Keratinocyte (primary cell): ENCODE data around the gene TRIM4. TPM values are rescaled to one million over a fixed set of nuclear protein-coding genes. Genes with fewer than 3 reads are reported as not detected.

ENCODE experiments used
- DNase-seq: peaks from one replicate; pipeline ENCODE4 v3.0.0-alpha.2; 2011; ENCODE audit warnings: low read depth, missing footprints, low spot score
- FAIRE-seq: peaks from 2 replicates; lab custom pipeline; 2011; peaks lifted over from hg19 to GRCh38; lab: Jason Lieb, UNC
- H2AFZ ChIP-seq: 2 replicates; pipeline ENCODE4 v1.6.0; 2012; ENCODE audit warnings: low read length, control low read depth, inconsistent platforms; ENCODE audit not compliant: control insufficient read depth
- H3K27ac ChIP-seq: 2 replicates; pipeline ENCODE4 v1.5.1; 2011; ENCODE audit warnings: low read length; ENCODE audit not compliant: control insufficient read depth, insufficient read depth
- H3K27me3 ChIP-seq: 3 replicates; pipeline ENCODE4 v1.6.0; 2011; ENCODE audit warnings: low read length; ENCODE audit not compliant: control insufficient read depth, insufficient read depth; ENCODE audit errors: extremely low read depth
- H3K36me3 ChIP-seq, 2 experiments: 2 replicates in 1 of 2; 3 replicates in 1 of 2; pipeline ENCODE4 v1.5.1; 2011; ENCODE audit warnings: low read length in 2 of 2, mild to moderate bottlenecking in 1 of 2; ENCODE audit not compliant: control insufficient read depth in 2 of 2, insufficient read depth in 2 of 2; ENCODE audit errors: extremely low read depth in 1 of 2
- H3K4me1 ChIP-seq: 3 replicates; pipeline ENCODE4 v1.5.1; 2011; ENCODE audit warnings: low read length; ENCODE audit not compliant: control insufficient read depth, insufficient read depth; ENCODE audit errors: extremely low read depth
- H3K4me2 ChIP-seq: 3 replicates; pipeline ENCODE4 v1.6.0; 2011; ENCODE audit warnings: low read depth, low read length; ENCODE audit not compliant: control insufficient read depth, insufficient read depth; ENCODE audit errors: extremely low read depth
- H3K4me3 ChIP-seq, 3 experiments: fragments of 200-600 bp in 1 of 3; sonication (generic) in 1 of 3; 2 replicates in 2 of 3; 3 replicates in 1 of 3; pipeline ENCODE4 v1.5.1; 2011 to 2016; ENCODE audit warnings: low read length in 3 of 3, mild to moderate bottlenecking in 3 of 3, control low read depth in 2 of 3, inconsistent platforms in 1 of 3, low read depth in 1 of 3, mixed read lengths in 1 of 3, mixed run types in 1 of 3, moderate library complexity in 1 of 3; ENCODE audit not compliant: control insufficient read depth in 2 of 3, insufficient read depth in 2 of 3; ENCODE audit errors: extremely low read depth in 1 of 3
- H3K79me2 ChIP-seq: 2 replicates; pipeline ENCODE4 v1.6.0; 2012; ENCODE audit warnings: low read length; ENCODE audit not compliant: control insufficient read depth, insufficient read depth
- H3K9ac ChIP-seq: 3 replicates; pipeline ENCODE4 v1.6.0; 2011; ENCODE audit warnings: low read length; ENCODE audit not compliant: control insufficient read depth, insufficient read depth; ENCODE audit errors: extremely low read depth
- H3K9me1 ChIP-seq: 3 replicates; pipeline ENCODE4 v1.6.0; 2011; ENCODE audit warnings: low read length; ENCODE audit not compliant: control insufficient read depth, insufficient read depth; ENCODE audit errors: extremely low read depth
- H3K9me3 ChIP-seq: 2 replicates; pipeline ENCODE4 v1.5.1; 2012; ENCODE audit warnings: low read depth, low read length; ENCODE audit not compliant: control insufficient read depth
- H4K20me1 ChIP-seq: 3 replicates; pipeline ENCODE4 v1.6.0; 2011; ENCODE audit warnings: low read length; ENCODE audit not compliant: control insufficient read depth, insufficient read depth; ENCODE audit errors: extremely low read depth
- CTCF ChIP-seq, 3 experiments: IDR thresholded peaks in 1 of 3; conservative IDR thresholded peaks in 1 of 3; optimal IDR thresholded peaks in 1 of 3; 2 replicates in 2 of 3; 3 replicates in 1 of 3; pipeline versions ENCODE3 to v1.5.1; 2011; ENCODE audit warnings: low read length in 3 of 3, mild to moderate bottlenecking in 3 of 3, moderate library complexity in 2 of 3, control low read depth in 1 of 3, inconsistent platforms in 1 of 3; ENCODE audit not compliant: insufficient read depth in 2 of 3; ENCODE audit errors: extremely low read depth in 1 of 3
- EZH2 ChIP-seq: IDR thresholded peaks from one replicate; pipeline ENCODE4 v1.6.1; 2012; ENCODE audit warnings: inconsistent platforms, mild to moderate bottlenecking, low read length, moderate library complexity
- dilution Hi-C: fragments of 300-500 bp; cut with MboI; formaldehyde crosslinking; loops from one replicate; pipeline ENCODE4 v1.7.0; 2020; ENCODE audit warnings: low sequenced_read_pairs; ENCODE audit not compliant: extremely low pct_ligation_motif_present
- polyA plus RNA-seq, 5 experiments: library from polyadenylated mRNA; depleted of rRNA in 3 of 5; stranded (reverse) in 3 of 5; stranded (forward) in 1 of 5; unstranded in 1 of 5; fragments of >200 nt; gene quantifications; 1 replicate in 1 of 5; 2 replicates in 3 of 5; 3 replicates in 1 of 5; pipeline versions ENCODE4 v1.2.1 to v1.2.3, GENCODE V29; 2011 to 2012; ENCODE audit warnings: missing spikeins in 2 of 5, low read depth in 1 of 5, low replicate concordance in 1 of 5

TRIM4 gene
- polyA plus RNA-seq, 1 donor (not counting 4 experiments of a cell fraction or from before 2014, with no cell fraction given) = 25.5 TPM

- no peaks in the 10 kb centered on the region for H3K27me3 ChIP-seq
- no peak overlapping the region for H3K4me3 ChIP-seq
- H3K9me3 ChIP-seq = no peaks in the 10 kb centered on the region
- TF ChIP-seq CTCF (optimal IDR thresholded peaks at IDR 0.05 in 1 of 3, IDR thresholded peaks at IDR 0.05 in 1 of 3, conservative IDR thresholded peaks at IDR 0.05 in 1 of 3; ENCODE audit: extremely low read depth in 1 of 3, insufficient read depth in 2 of 3, low read length in 3 of 3) (no peak), EZH2 (no peak)
- dilution Hi-C loops = no loop called here
- H3K36me3 ChIP-seq = peaks cover 22 to 24% of the 10 kb centered on the region in 2 experiments
- H4K20me1 ChIP-seq = no peaks in the 10 kb centered on the region
- DNase-seq (no peak), FAIRE-seq (no peak)
- H3K27ac ChIP-seq = no peak overlapping the region
- no peaks in the 10 kb centered on the region for H3K4me1 ChIP-seq
- no peak overlapping the region for H3K4me2 ChIP-seq
- peaks cover 2% of the 10 kb centered on the region for H3K9me1 ChIP-seq
- no peak overlapping the region for H2AFZ ChIP-seq
- no peaks in the 10 kb centered on the region for H3K79me2 ChIP-seq
- H3K9ac ChIP-seq = no peak overlapping the region
Observed at GRCh38 chr7:99898836-99899235, 20.5 kb downstream of the TRIM4 start.

- Histone ChIP-seq H3K9me1 (peaks cover 2% of the 10 kb centered on the region), H3K79me2 (no peaks in the 10 kb centered on the region), H3K36me3 (peaks cover 15% of the 10 kb centered on the region in 2 experiments), H4K20me1 (no peaks in the 10 kb centered on the region), H3K9me3 (no peaks in the 10 kb centered on the region), H3K27ac (no peak overlapping the region), H3K27me3 (no peaks in the 10 kb centered on the region), H3K4me2 (no peak overlapping the region), H2AFZ (no peak overlapping the region), H3K4me1 (no peaks in the 10 kb centered on the region), H3K9ac (no peak overlapping the region), H3K4me3 (no peak overlapping the region)
- TF ChIP-seq EZH2 = no peak
- TF ChIP-seq CTCF (optimal IDR thresholded peaks at IDR 0.05 in 1 of 3, IDR thresholded peaks at IDR 0.05 in 1 of 3, conservative IDR thresholded peaks at IDR 0.05 in 1 of 3; ENCODE audit: extremely low read depth in 1 of 3, insufficient read depth in 2 of 3, low read length in 3 of 3) = no peak
- dilution Hi-C loops = no loop called here
- FAIRE-seq (no peak), DNase-seq (no peak)
Observed at GRCh38 chr7:99898023-99898357, 21.3 kb downstream of the TRIM4 start.
